Panc1 (cell line): ENCODE measurements around the gene RBBP5. TPM values are rescaled to one million over a fixed set of nuclear protein-coding genes. Genes with fewer than 3 reads are reported as not detected.

Experiments used
- ATAC-seq: fragments of 200-7000 bp; cut with Tn5 transposase; 2 replicates; pipeline ENCODE4 v1.9.1; 2020; ENCODE audit warnings: mild to moderate bottlenecking, moderate library complexity
- BruUV-seq: library from RNA; stranded (reverse); fragments of 400-500 nt; replicated peaks from 2 replicates; lab custom pipeline; 2021; lab: Mats Ljungman, UMichigan
- CTCF ChIA-PET: fragments of 300-600 bp; sonication (Branson Sonifier 250); formaldehyde crosslinking; loops from one replicate; lab custom pipeline; 2022; ENCODE audit warnings: antibody characterized with exemption; lab: Charles Lee
- POLR2A ChIA-PET: fragments of 300-600 bp; sonication (Branson Sonifier 250); formaldehyde crosslinking; loops from one replicate; lab custom pipeline; 2022; ENCODE audit warnings: antibody characterized with exemption; lab: Charles Lee
- DNase-seq: peaks from one replicate; pipeline ENCODE4 v3.0.0-alpha.2; 2010; ENCODE audit warnings: low read depth, low spot score
- H3K27ac ChIP-seq: 2 replicates; pipeline ENCODE4 v1.5.1; 2011; ENCODE audit warnings: mild to moderate bottlenecking, low read length, inconsistent platforms
- H3K27me3 ChIP-seq: fragments of 200-500 bp; sonication (Bioruptor generic); 2 replicates; pipeline ENCODE4 v1.6.0; 2014; ENCODE audit warnings: low read length, inconsistent platforms; ENCODE audit not compliant: control insufficient read depth, insufficient read depth
- H3K36me3 ChIP-seq: fragments of 200-500 bp; sonication (Bioruptor generic); 2 replicates; pipeline ENCODE4 v1.5.1; 2014; ENCODE audit warnings: inconsistent platforms, mild to moderate bottlenecking, low read length, moderate library complexity; ENCODE audit not compliant: control insufficient read depth, insufficient read depth
- H3K4me1 ChIP-seq: 2 replicates; pipeline ENCODE4 v1.5.1; 2011; ENCODE audit warnings: inconsistent platforms, mild to moderate bottlenecking, low read length, moderate library complexity; ENCODE audit not compliant: control insufficient read depth, insufficient read depth
- H3K4me3 ChIP-seq, 2 experiments: 2 replicates each; pipeline ENCODE4 v1.5.1; 2011 to 2012; ENCODE audit warnings: low read depth in 2 of 2, low read length in 2 of 2, mild to moderate bottlenecking in 2 of 2, inconsistent platforms in 1 of 2, moderate library complexity in 1 of 2
- H3K9me3 ChIP-seq: fragments of 200-500 bp; sonication (Bioruptor generic); 2 replicates; pipeline ENCODE4 v1.5.1; 2014; ENCODE audit warnings: low read depth, mild to moderate bottlenecking, inconsistent platforms, low read length, moderate library complexity; ENCODE audit not compliant: control insufficient read depth, insufficient read depth
- POLR2AphosphoS5 ChIP-seq: IDR thresholded peaks from 2 replicates; pipeline ENCODE4 v1.6.1; 2012; ENCODE audit warnings: mild to moderate bottlenecking, low read depth, low read length, moderate library complexity
- SIN3A ChIP-seq: IDR thresholded peaks from 2 replicates; pipeline ENCODE4 v1.6.1; 2012; ENCODE audit warnings: low read depth, mild to moderate bottlenecking, low read length, moderate library complexity, borderline replicate concordance; ENCODE audit not compliant: insufficient read depth
- TCF7L2 ChIP-seq: IDR thresholded peaks from 2 replicates; pipeline ENCODE4 v1.6.1; 2011; ENCODE audit warnings: mild to moderate bottlenecking, low read depth, low read length, inconsistent platforms
- in situ Hi-C: cut with HindIII; loops from 2 replicates; pipeline ENCODE4 v1.10.0; 2016; ENCODE audit warnings: low sequenced_read_pairs, low pct_unique_long_range_greater_than_20kb
- intact Hi-C: fragments of 100-400 bp; cut with micrococcal nuclease; formaldehyde crosslinking; loops from one replicate; pipeline ENCODE4 v1.10.0; 2022; ENCODE audit not compliant: unreplicated experiment
- total RNA-seq: library from RNA; stranded (reverse); gene quantifications from one replicate; pipeline ENCODE4 v1.2.1, GENCODE V29; 2021; ENCODE audit not compliant: unreplicated experiment
- TF ChIP-seq, protein P1 (sequence below): fragments of 450-650 bp; IDR thresholded peaks from 2 replicates; pipeline ENCODE4 v1.5.1; 2017; ENCODE audit warnings: mild to moderate bottlenecking
- TF ChIP-seq, protein P2 (sequence below), 2 experiments: IDR thresholded peaks; 2 replicates each; pipeline ENCODE4 v1.6.1; 2011 to 2012; ENCODE audit warnings: low read depth in 2 of 2, control low read depth in 1 of 2, low read length in 1 of 2, mild to moderate bottlenecking in 1 of 2, moderate library complexity in 1 of 2; ENCODE audit not compliant: insufficient read depth in 1 of 2

The RBBP5 gene
- total RNA-seq, 1 experiment from 2014 or later = 22.2 TPM

DNA sequence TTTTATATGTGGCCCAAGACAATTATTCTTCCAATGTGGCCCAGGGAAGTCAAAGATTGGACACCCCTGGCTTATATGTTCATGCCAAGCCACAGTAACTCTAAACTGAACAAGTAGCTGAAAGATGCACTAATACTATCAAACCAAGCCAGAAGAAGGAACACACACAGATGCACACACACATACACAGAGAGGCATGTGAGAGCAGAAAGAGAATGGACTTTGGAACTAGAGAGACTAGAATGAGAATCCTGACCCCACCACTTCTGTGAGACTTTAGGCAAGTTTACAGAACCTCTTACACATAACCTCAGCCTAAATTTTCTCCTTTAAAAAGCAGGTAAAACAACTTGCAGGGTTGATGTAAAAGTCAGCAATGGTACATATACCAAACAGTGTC is 26.4 kb downstream of the RBBP5 start:
- H3K27ac ChIP-seq = no peak overlapping the region
- in situ Hi-C loops = no loop called here
- ChIA-PET POLR2A (no interaction called here), CTCF (interaction anchor here (1.3 kb wide), 1 partner anchor 34 kb away, joined by 3 read pairs; no protein-coding TSS in a partner anchor)
- no TSS peak for BruUV-seq
- no peaks in the 10 kb centered on the region for H3K9me3 ChIP-seq
- no peaks in the 10 kb centered on the region for H3K27me3 ChIP-seq
- DNase-seq = no peak
- intact Hi-C loops = no loop called here
- no peak for ATAC-seq
- no peak overlapping the region for H3K4me3 ChIP-seq
- no peaks in the 10 kb centered on the region for H3K4me1 ChIP-seq
- peaks cover 30% of the 10 kb centered on the region for H3K36me3 ChIP-seq
- TF ChIP-seq, protein P1, sequence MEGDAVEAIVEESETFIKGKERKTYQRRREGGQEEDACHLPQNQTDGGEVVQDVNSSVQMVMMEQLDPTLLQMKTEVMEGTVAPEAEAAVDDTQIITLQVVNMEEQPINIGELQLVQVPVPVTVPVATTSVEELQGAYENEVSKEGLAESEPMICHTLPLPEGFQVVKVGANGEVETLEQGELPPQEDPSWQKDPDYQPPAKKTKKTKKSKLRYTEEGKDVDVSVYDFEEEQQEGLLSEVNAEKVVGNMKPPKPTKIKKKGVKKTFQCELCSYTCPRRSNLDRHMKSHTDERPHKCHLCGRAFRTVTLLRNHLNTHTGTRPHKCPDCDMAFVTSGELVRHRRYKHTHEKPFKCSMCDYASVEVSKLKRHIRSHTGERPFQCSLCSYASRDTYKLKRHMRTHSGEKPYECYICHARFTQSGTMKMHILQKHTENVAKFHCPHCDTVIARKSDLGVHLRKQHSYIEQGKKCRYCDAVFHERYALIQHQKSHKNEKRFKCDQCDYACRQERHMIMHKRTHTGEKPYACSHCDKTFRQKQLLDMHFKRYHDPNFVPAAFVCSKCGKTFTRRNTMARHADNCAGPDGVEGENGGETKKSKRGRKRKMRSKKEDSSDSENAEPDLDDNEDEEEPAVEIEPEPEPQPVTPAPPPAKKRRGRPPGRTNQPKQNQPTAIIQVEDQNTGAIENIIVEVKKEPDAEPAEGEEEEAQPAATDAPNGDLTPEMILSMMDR = no peak
- TF ChIP-seq TCF7L2 (no peak), SIN3A (no peak), POLR2AphosphoS5 (no peak)
- TF ChIP-seq, protein P2, sequence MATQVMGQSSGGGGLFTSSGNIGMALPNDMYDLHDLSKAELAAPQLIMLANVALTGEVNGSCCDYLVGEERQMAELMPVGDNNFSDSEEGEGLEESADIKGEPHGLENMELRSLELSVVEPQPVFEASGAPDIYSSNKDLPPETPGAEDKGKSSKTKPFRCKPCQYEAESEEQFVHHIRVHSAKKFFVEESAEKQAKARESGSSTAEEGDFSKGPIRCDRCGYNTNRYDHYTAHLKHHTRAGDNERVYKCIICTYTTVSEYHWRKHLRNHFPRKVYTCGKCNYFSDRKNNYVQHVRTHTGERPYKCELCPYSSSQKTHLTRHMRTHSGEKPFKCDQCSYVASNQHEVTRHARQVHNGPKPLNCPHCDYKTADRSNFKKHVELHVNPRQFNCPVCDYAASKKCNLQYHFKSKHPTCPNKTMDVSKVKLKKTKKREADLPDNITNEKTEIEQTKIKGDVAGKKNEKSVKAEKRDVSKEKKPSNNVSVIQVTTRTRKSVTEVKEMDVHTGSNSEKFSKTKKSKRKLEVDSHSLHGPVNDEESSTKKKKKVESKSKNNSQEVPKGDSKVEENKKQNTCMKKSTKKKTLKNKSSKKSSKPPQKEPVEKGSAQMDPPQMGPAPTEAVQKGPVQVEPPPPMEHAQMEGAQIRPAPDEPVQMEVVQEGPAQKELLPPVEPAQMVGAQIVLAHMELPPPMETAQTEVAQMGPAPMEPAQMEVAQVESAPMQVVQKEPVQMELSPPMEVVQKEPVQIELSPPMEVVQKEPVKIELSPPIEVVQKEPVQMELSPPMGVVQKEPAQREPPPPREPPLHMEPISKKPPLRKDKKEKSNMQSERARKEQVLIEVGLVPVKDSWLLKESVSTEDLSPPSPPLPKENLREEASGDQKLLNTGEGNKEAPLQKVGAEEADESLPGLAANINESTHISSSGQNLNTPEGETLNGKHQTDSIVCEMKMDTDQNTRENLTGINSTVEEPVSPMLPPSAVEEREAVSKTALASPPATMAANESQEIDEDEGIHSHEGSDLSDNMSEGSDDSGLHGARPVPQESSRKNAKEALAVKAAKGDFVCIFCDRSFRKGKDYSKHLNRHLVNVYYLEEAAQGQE (IDR thresholded peaks at IDR 0.05; ENCODE audit: insufficient read depth in 1 of 2, low read depth in 2 of 2, low read length in 1 of 2) = no peak

DNA sequence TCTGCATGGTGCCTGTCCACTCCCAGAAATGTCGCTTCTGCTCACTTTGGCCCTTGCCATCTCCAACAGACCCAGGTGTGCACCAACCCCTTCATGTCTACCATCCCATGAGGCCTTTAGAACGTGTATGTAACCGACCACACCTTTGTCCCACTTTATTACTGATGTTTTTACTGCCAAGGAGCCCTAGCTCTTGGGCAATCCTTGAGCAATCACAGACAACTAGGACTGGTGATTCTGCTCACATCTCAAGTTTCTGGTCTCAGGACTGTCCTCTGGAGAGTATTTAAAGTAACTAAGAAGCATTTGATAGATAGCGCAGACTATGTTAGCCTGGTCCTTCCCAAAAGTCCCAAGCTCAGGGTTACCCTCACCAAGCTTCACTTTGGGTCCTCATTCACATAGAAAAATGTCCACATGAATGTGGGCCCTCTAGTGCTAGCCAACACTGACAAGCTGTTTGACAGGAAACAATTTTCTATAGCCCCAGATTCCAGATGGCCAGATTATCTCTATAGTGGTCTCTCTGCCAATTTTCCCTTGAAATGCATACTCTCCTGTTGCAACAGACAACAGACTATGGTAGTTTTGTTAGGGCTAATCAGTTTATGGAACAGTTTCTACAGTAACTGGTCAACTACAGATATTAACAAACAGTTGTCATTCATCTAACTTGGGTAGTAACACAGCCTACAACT is 30.6 kb downstream of the RBBP5 start:
- DNase-seq (no peak), ATAC-seq (no peak)
- intact Hi-C loops = no loop called here
- ChIA-PET POLR2A (no interaction called here), CTCF (no interaction called here)
- no peak overlapping the region for H3K27ac ChIP-seq
- H3K4me1 ChIP-seq = no peaks in the 10 kb centered on the region
- in situ Hi-C loops = no loop called here
- no peaks in the 10 kb centered on the region for H3K9me3 ChIP-seq
- H3K4me3 ChIP-seq = no peak overlapping the region
- TF ChIP-seq, protein P2 (IDR thresholded peaks at IDR 0.05; ENCODE audit: insufficient read depth in 1 of 2, low read depth in 2 of 2, low read length in 1 of 2) = no peak
- H3K36me3 ChIP-seq = peaks cover 5% of the 10 kb centered on the region; the same call in 1 of the 2 replicates
- no peaks in the 10 kb centered on the region for H3K27me3 ChIP-seq
- no TSS peak for BruUV-seq
